Suprapubic skin (tissue), 4 donors: Measurements from ENCODE around the gene RAD51C. TPM values are rescaled to one million over a fixed set of nuclear protein-coding genes. Genes with fewer than 3 reads are reported as not detected.
"Not testable (repeated sequence)": the region's sequence is repeated elsewhere in the genome, so short reads cannot be mapped to it uniquely, and the experiment has no call there.

Experiments used
- DNase-seq, 2 donors: peaks; one replicate each; pipeline ENCODE4 v3.0.0-alpha.2; 2019; ENCODE audit warnings: low spot score in 2 of 2
- H3K27ac ChIP-seq: fragments of 200-600 bp; sonication (generic); one replicate; pipeline ENCODE4 v1.5.1; 2019
- H3K27me3 ChIP-seq: fragments of 200-600 bp; sonication (generic); one replicate; pipeline ENCODE4 v1.5.1; 2019
- H3K36me3 ChIP-seq: fragments of 200-600 bp; sonication (generic); one replicate; pipeline ENCODE4 v1.5.1; 2019
- H3K4me1 ChIP-seq: fragments of 200-600 bp; sonication (generic); one replicate; pipeline ENCODE4 v1.5.1; 2019
- H3K4me3 ChIP-seq: fragments of 200-600 bp; sonication (generic); one replicate; pipeline ENCODE4 v1.5.1; 2019; ENCODE audit warnings: mild to moderate bottlenecking
- H3K9me3 ChIP-seq: fragments of 200-600 bp; sonication (generic); one replicate; pipeline ENCODE4 v1.5.1; 2019
- CTCF ChIP-seq, 2 donors: fragments of 200-600 bp in 1 of 2; fragments of 450-650 bp in 1 of 2; sonication (generic) in 1 of 2; IDR thresholded peaks; one replicate each; pipeline ENCODE4 v1.5.1; 2016 to 2019; ENCODE audit warnings: antibody characterized with exemption in 2 of 2, mild to moderate bottlenecking in 1 of 2, moderate library complexity in 1 of 2
- EP300 ChIP-seq: sonication (generic); formaldehyde crosslinking; IDR thresholded peaks from one replicate; pipeline ENCODE4 v1.6.1; 2017; ENCODE audit warnings: antibody characterized with exemption
- POLR2A ChIP-seq, 2 donors: fragments of 450-650 bp; IDR thresholded peaks; one replicate each; pipeline ENCODE4 v1.6.1; 2017; ENCODE audit warnings: antibody characterized with exemption in 2 of 2, mild to moderate bottlenecking in 2 of 2, moderate library complexity in 2 of 2
- POLR2AphosphoS5 ChIP-seq, 3 donors: sonication (generic); formaldehyde crosslinking; IDR thresholded peaks; one replicate each; pipeline ENCODE4 v1.6.1; 2017; ENCODE audit warnings: antibody characterized with exemption in 3 of 3
- WGBS: methylation state at CpG from one replicate; pipeline ENCODE4 v1.1.5; 2018; 5-methylcytosine and 5-hydroxymethylcytosine counted together
- total RNA-seq, 4 donors: library from RNA; depleted of rRNA; stranded (reverse); fragments of >200 nt; gene quantifications; one replicate each; pipeline ENCODE4 v1.1.0, GENCODE V29; 2016

The RAD51C gene
- total RNA-seq, 4 donors from 2014 or later: 9.5 to 21.2 (median 11.8) TPM

GRCh38 chr17:58667934-58668597, 24.3 kb upstream of the RAD51C start:
- WGBS: 90% methylated on average over 1 of the region's 1 CpG
- no peak for TF ChIP-seq POLR2AphosphoS5 (IDR thresholded peaks at IDR 0.05)
- TF ChIP-seq POLR2A (IDR thresholded peaks at IDR 0.05): no peak
- DNase-seq: no peak
- Histone ChIP-seq H3K27me3 (no peaks in the 10 kb centered on the region), H3K9me3 (no peaks in the 10 kb centered on the region), H3K4me3 (no peak overlapping the region), H3K36me3 (no peaks in the 10 kb centered on the region), H3K4me1 (no peaks in the 10 kb centered on the region), H3K27ac (no peak overlapping the region)

- no peak overlapping the region for H3K4me3 ChIP-seq
- no peaks in the 10 kb centered on the region for H3K27me3 ChIP-seq
- H3K4me1 ChIP-seq: no peaks in the 10 kb centered on the region
- no peak for DNase-seq
- no peaks in the 10 kb centered on the region for H3K9me3 ChIP-seq
- no peak overlapping the region for H3K27ac ChIP-seq
- TF ChIP-seq EP300: no peak
- TF ChIP-seq POLR2A (IDR thresholded peaks at IDR 0.05): no peak
- TF ChIP-seq POLR2AphosphoS5 (IDR thresholded peaks at IDR 0.05): no peak
- H3K36me3 ChIP-seq: no peaks in the 10 kb centered on the region
- 70% methylated on average over 2 of the region's 2 CpGs for WGBS
These were observed 23.8 kb upstream of the RAD51C start for GRCh38 chr17:58668598-58668935.

- Histone ChIP-seq H3K27me3 (no peaks in the 10 kb centered on the region), H3K4me1 (no peaks in the 10 kb centered on the region), H3K27ac (no peak overlapping the region), H3K4me3 (no peak overlapping the region), H3K36me3 (no peaks in the 10 kb centered on the region), H3K9me3 (no peaks in the 10 kb centered on the region)
- TF ChIP-seq POLR2A (IDR thresholded peaks at IDR 0.05) (no peak), CTCF (IDR thresholded peaks at IDR 0.05) (no peak), POLR2AphosphoS5 (IDR thresholded peaks at IDR 0.05) (no peak), EP300 (no peak)
- no peak for DNase-seq
- WGBS: 80% methylated on average over 6 of the region's 6 CpGs
These were observed 22.5 kb upstream of the RAD51C start for GRCh38 chr17:58669853-58670252.

GRCh38 chr17:58671969-58672368, 20.4 kb upstream of the RAD51C start:
- Histone ChIP-seq H3K36me3 (no peaks in the 10 kb centered on the region), H3K4me1 (no peaks in the 10 kb centered on the region), H3K4me3 (no peak overlapping the region), H3K9me3 (no peaks in the 10 kb centered on the region), H3K27me3 (peaks cover 3% of the 10 kb centered on the region), H3K27ac (no peak overlapping the region)
- 72% methylated on average over 3 of the region's 3 CpGs for WGBS
- no peak for DNase-seq
- no peak for TF ChIP-seq EP300
- no peak for TF ChIP-seq CTCF (IDR thresholded peaks at IDR 0.05)
- no peak for TF ChIP-seq POLR2AphosphoS5 (IDR thresholded peaks at IDR 0.05)
- TF ChIP-seq POLR2A (IDR thresholded peaks at IDR 0.05): no peak

GRCh38 chr17:58677194-58677880, 15.1 kb upstream of the RAD51C start:
- Histone ChIP-seq H3K27ac (no peak overlapping the region), H3K36me3 (no peaks in the 10 kb centered on the region), H3K4me3 (no peak overlapping the region), H3K9me3 (no peaks in the 10 kb centered on the region), H3K4me1 (no peaks in the 10 kb centered on the region), H3K27me3 (peaks cover 3% of the 10 kb centered on the region)
- no peak for TF ChIP-seq CTCF (IDR thresholded peaks at IDR 0.05)
- no peak for TF ChIP-seq POLR2A (IDR thresholded peaks at IDR 0.05)
- TF ChIP-seq POLR2AphosphoS5 (IDR thresholded peaks at IDR 0.05): no peak
- TF ChIP-seq EP300: no peak
- DNase-seq: no peak
- 83% methylated on average over 4 of the region's 4 CpGs for WGBS

GRCh38 chr17:58678287-58678686, 14.1 kb upstream of the RAD51C start:
- not testable (repeated sequence) for H3K4me3 ChIP-seq, DNase-seq, H3K27me3 ChIP-seq, H3K36me3 ChIP-seq, H3K27ac ChIP-seq, H3K4me1 ChIP-seq, H3K9me3 ChIP-seq
- 83% methylated on average over 5 of the region's 5 CpGs for WGBS
